Measurements from ENCODE around the gene NCEH1.
"Not testable (repeated sequence)": the region's sequence is repeated elsewhere in the genome, so short reads cannot be mapped to it uniquely, and the experiment has no call there.

The NCEH1 gene

DNA sequence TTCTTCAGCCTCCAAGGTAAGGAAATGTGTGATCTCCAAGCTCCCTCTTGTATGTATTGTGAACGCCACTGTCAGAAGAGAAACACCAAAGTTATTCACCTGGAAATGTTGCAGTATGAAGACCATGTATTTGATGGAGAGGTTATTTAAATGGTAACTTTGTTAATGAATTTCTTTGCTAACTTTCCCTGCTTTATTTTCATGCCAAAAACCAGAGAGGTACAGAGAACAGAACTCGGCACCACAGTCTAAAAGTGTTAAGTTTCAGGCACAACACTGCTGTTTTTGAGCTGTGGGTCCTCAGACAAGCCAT, 114.5 kb downstream of the NCEH1 start:
- Histone ChIP-seq H3K27me3 (no peaks in the 10 kb centered on the region), H3K4me2 (peak overlapping the region in 5 of 11 experiments; percentile 38 to 90 (median 79); a peak in 8 of 22 replicates), H3K27ac (peak overlapping the region in 2 of 11 experiments; percentile 0 to 50; a peak in 1 of 22 replicates), H3K9me3 (replicated peaks in 1 of 11) (no peaks in the 10 kb centered on the region; a peak in 1 of 22 replicates), H3K36me3 (no peaks in the 10 kb centered on the region), H4K20me1 (no peaks in the 10 kb centered on the region), H3K4me3 (no peak overlapping the region), H3K9ac (peak overlapping the region in 4 of 11 experiments; percentile 7 to 60 (median 30); a peak in 7 of 22 replicates), H3K4me1 (peaks cover 20 to 53% (median 46%) of the 10 kb centered on the region in 10 experiments)
- TF ChIP-seq Cebpa-rat (IDR thresholded peaks at IDR 0.05): no peak

DNA sequence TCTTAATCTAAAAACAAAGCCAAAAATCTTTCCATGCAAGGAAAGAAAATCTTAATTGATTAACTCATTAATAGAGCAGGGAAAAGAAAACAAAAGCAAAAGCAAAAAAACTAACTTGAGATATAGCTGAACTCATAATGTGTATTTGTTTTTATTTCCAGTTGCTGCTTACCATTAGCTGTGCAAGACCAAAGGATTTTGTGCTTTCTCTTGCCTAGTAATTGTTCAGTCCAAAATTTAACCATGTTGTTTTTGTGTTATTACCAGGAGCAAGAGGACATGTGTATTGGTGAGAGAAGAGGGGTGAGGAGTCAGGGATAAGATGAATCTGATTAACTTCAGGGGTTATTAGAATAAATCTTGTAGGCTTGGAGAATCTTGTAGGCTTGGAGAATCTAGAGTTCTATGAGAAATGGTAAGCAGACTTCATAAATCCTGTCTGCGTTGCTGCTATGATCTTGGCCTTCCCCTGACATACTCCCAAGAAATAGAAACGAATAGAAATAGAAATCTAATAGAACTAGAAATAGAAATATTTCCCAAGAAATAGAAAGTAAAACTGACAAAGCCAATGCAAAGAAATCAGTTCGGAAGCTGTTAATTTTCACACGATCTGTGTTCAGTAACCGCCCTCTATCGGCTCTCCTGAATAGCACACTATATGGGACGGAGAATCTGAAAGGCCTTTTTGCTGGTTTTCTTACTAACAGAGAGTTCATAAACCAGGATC, 115.0 kb downstream of the NCEH1 start:
- H3K9me3 ChIP-seq (replicated peaks in 1 of 11): peaks cover 0 to 4% (median 0%) of the 10 kb centered on the region in 11 experiments; a peak in 6 of 22 replicates
- no peaks in the 10 kb centered on the region for H3K27me3 ChIP-seq
- no peak for TF ChIP-seq Cebpa-rat (IDR thresholded peaks at IDR 0.05)
- H3K36me3 ChIP-seq: no peaks in the 10 kb centered on the region
- H3K4me1 ChIP-seq: peaks cover 20 to 59% (median 49%) of the 10 kb centered on the region in 10 experiments
- peak overlapping the region in 3 of 10 experiments; percentile 31 to 39 (median 37); a peak in 4 of 20 replicates for H3K4me3 ChIP-seq
- peak overlapping the region in 9 of 11 experiments; percentile 11 to 90 (median 65); a peak in 17 of 22 replicates for H3K4me2 ChIP-seq
- no peaks in the 10 kb centered on the region for H4K20me1 ChIP-seq
- H3K27ac ChIP-seq: peak overlapping the region in 8 of 11 experiments; percentile 1 to 61 (median 39); a peak in 10 of 22 replicates
- peak overlapping the region in 5 of 11 experiments; percentile 8 to 66 (median 60); a peak in 9 of 22 replicates for H3K9ac ChIP-seq

- H3K27me3 ChIP-seq, H3K36me3 ChIP-seq, H4K20me1 ChIP-seq, H3K4me3 ChIP-seq: not testable (repeated sequence)
- peak overlapping the region in 5 of 11 experiments; percentile 1 to 72 (median 61); a peak in 5 of 22 replicates for H3K27ac ChIP-seq
- peaks cover 20 to 61% (median 49%) of the 10 kb centered on the region in 10 experiments for H3K4me1 ChIP-seq
- H3K9ac ChIP-seq: peak overlapping the region in 3 of 11 experiments; percentile 35 to 66 (median 41); a peak in 1 of 22 replicates
- peaks cover under 1 to 11% (median 7%) of the 10 kb centered on the region in 11 experiments; a peak in 19 of 22 replicates for H3K9me3 ChIP-seq (replicated peaks in 1 of 11)
- H3K4me2 ChIP-seq: peak overlapping the region in 7 of 11 experiments; percentile 18 to 90 (median 74); a peak in 13 of 22 replicates
Measured at GRCh38 chr3:172594900-172595663, 115.8 kb downstream of the NCEH1 start.

- TF ChIP-seq Cebpa-rat (IDR thresholded peaks at IDR 0.05): no peak
- Histone ChIP-seq H3K27me3 (no peaks in the 10 kb centered on the region), H3K4me3 (no peak overlapping the region), H3K9ac (peak overlapping the region in 4 of 11 experiments; percentile 45 to 67 (median 49); a peak in 5 of 22 replicates), H3K4me2 (peak overlapping the region; percentile 58 to 93 (median 83)), H3K36me3 (no peaks in the 10 kb centered on the region), H3K9me3 (replicated peaks in 1 of 11) (peaks cover 14 to 31% (median 26%) of the 10 kb centered on the region in 11 experiments; a peak in 21 of 22 replicates), H4K20me1 (no peaks in the 10 kb centered on the region), H3K4me1 (peaks cover 20 to 61% (median 49%) of the 10 kb centered on the region in 10 experiments), H3K27ac (peak overlapping the region in 10 of 11 experiments; percentile 46 to 83 (median 70); a peak in 17 of 22 replicates)
Measured at GRCh38 chr3:172592898-172593669, 117.8 kb downstream of the NCEH1 start.

- peak overlapping the region; percentile 27 to 83 (median 68) for H3K27ac ChIP-seq
- peak overlapping the region; percentile 58 to 93 (median 83) for H3K4me2 ChIP-seq
- H3K4me3 ChIP-seq: peak overlapping the region in 3 of 10 experiments; percentile 16 to 36 (median 34); a peak in 5 of 20 replicates
- no peaks in the 10 kb centered on the region for H4K20me1 ChIP-seq
- H3K4me1 ChIP-seq: peaks cover 20 to 69% (median 49%) of the 10 kb centered on the region in 10 experiments
- H3K9ac ChIP-seq: peak overlapping the region in 8 of 11 experiments; percentile 44 to 67 (median 46); a peak in 12 of 22 replicates
- H3K9me3 ChIP-seq (replicated peaks in 1 of 11): peaks cover 14 to 31% (median 26%) of the 10 kb centered on the region in 11 experiments; a peak in 21 of 22 replicates
- H3K27me3 ChIP-seq: no peaks in the 10 kb centered on the region
- no peak for TF ChIP-seq Cebpa-rat (IDR thresholded peaks at IDR 0.05)
- no peaks in the 10 kb centered on the region for H3K36me3 ChIP-seq
Measured at GRCh38 chr3:172591876-172592771, 118.7 kb downstream of the NCEH1 start.

DNA sequence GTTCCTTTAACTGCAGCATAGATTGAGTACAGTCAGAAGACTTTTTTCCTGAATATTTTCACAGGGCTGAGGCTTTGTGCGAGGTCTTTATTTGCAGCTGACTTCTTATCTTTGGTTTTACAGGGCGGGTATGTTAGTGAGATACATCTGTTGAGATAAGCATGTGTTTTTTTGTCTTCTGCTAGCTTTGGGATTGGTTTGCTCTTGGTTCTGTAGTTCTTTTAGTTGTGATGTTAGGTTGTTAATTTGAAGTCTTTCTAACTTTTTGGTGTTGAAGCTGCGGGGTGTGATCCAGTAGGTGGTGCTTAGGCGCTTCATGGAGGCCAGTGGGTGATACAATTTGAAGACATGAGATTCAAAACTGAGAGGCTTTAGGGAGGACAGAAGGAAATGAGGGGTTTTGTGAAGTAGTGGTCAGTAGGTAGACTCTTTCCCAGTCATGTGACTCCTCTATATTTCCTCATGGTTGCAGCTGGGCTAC, 119.7 kb downstream of the NCEH1 start:
- Histone ChIP-seq H3K4me1 (peaks cover 27 to 72% (median 57%) of the 10 kb centered on the region in 10 experiments), H3K9ac (no peak overlapping the region; a peak in 1 of 22 replicates), H3K36me3 (no peaks in the 10 kb centered on the region), H3K4me2 (peak overlapping the region; percentile 58 to 93 (median 83); a peak in 19 of 22 replicates), H3K4me3 (no peak overlapping the region; a peak in 1 of 20 replicates), H3K27me3 (no peaks in the 10 kb centered on the region), H3K27ac (peak overlapping the region in 8 of 11 experiments; percentile 59 to 83 (median 72); a peak in 16 of 22 replicates), H4K20me1 (no peaks in the 10 kb centered on the region), H3K9me3 (replicated peaks in 1 of 11) (peaks cover 14 to 31% (median 26%) of the 10 kb centered on the region in 11 experiments; a peak in 21 of 22 replicates)
- TF ChIP-seq Cebpa-rat (IDR thresholded peaks at IDR 0.05): no peak

GRCh38 chr3:172586436-172586835, 124.4 kb downstream of the NCEH1 start:
- H3K27ac ChIP-seq: peak overlapping the region in 9 of 11 experiments; percentile 13 to 90 (median 55); a peak in 13 of 22 replicates
- H3K9ac ChIP-seq: peak overlapping the region in 4 of 11 experiments; percentile 20 to 79 (median 52); a peak in 6 of 22 replicates
- H3K9me3 ChIP-seq (replicated peaks in 1 of 11): peaks cover 14 to 39% (median 26%) of the 10 kb centered on the region in 11 experiments; a peak in 21 of 22 replicates
- no peaks in the 10 kb centered on the region for H4K20me1 ChIP-seq
- H3K27me3 ChIP-seq: no peaks in the 10 kb centered on the region
- peak overlapping the region in 10 of 11 experiments; percentile 17 to 83 (median 47); a peak in 18 of 22 replicates for H3K4me2 ChIP-seq
- TF ChIP-seq Cebpa-rat (IDR thresholded peaks at IDR 0.05): no peak
- H3K4me3 ChIP-seq: no peak overlapping the region
- peaks cover 7 to 74% (median 25%) of the 10 kb centered on the region in 10 experiments; a peak in 19 of 20 replicates for H3K4me1 ChIP-seq
- H3K36me3 ChIP-seq: no peaks in the 10 kb centered on the region

Measured in BLaER1 treated with 17β-estradiol and CSF1 and Interleukin-3, amounts not matched to agents 10 nM and 100 nM (cell line).